GM10266 (cell line): ENCODE data around the gene CENATAC.
A peak's percentile ranks its signal among the peaks of the same experiment; 100 is the strongest.

Experiments used
- DNase-seq: peaks from one replicate; pipeline ENCODE4 v3.0.0; 2012; ENCODE audit errors: extremely low spot score
- CTCF ChIP-seq: IDR thresholded peaks from 2 replicates; pipeline ENCODE4 v1.5.1; 2012; ENCODE audit warnings: mild to moderate bottlenecking, low read depth; ENCODE audit not compliant: control insufficient read depth, insufficient read depth; ENCODE audit errors: missing control alignments

CENATAC gene

GRCh38 chr11:119025099-119025473, 27.1 kb downstream of the CENATAC start:
- no peak for DNase-seq
- no peak for TF ChIP-seq CTCF

- no peak for TF ChIP-seq CTCF
- no peak for DNase-seq
Observed at GRCh38 chr11:119025541-119025940, 27.6 kb downstream of the CENATAC start.

- no peak for TF ChIP-seq CTCF
- DNase-seq = no peak
Observed at GRCh38 chr11:119025978-119026766, 28.2 kb downstream of the CENATAC start.

- DNase-seq = peak; percentile 3
- no peak for TF ChIP-seq CTCF
Observed at GRCh38 chr11:119026970-119027369, 29.0 kb downstream of the CENATAC start.

GRCh38 chr11:119027561-119028345, 29.8 kb downstream of the CENATAC start:
- peak; percentile 1 for DNase-seq
- TF ChIP-seq CTCF = no peak

GRCh38 chr11:119028346-119029068, 30.6 kb downstream of the CENATAC start:
- TF ChIP-seq CTCF = no peak
- no peak for DNase-seq
